Measurements from ENCODE around the gene RPS26.

RPS26 gene

GRCh38 chr12:56080556-56081138, 38.9 kb downstream of the RPS26 start:
- no peak for DNase-seq (ENCODE audit: low read depth)
- TF ChIP-seq CTCF (IDR thresholded peaks at IDR 0.05; ENCODE audit: control insufficient read depth, extremely low read depth, insufficient read depth): 0 out of 2 replicates have a peak, but pooled peaks have one; percentile 13
- peak overlapping the region; percentile 97 for H3K4me3 ChIP-seq (ENCODE audit: low read depth, low read length)

- no peak for DNase-seq (ENCODE audit: low read depth)
- TF ChIP-seq CTCF (IDR thresholded peaks at IDR 0.05; ENCODE audit: control insufficient read depth, extremely low read depth, insufficient read depth): no peak
These were observed 40.0 kb downstream of the RPS26 start for GRCh38 chr12:56081393-56082347.

GRCh38 chr12:56082382-56082781, 40.7 kb downstream of the RPS26 start:
- no peak for DNase-seq (ENCODE audit: low read depth)
- TF ChIP-seq CTCF (IDR thresholded peaks at IDR 0.05; ENCODE audit: control insufficient read depth, extremely low read depth, insufficient read depth): no peak
- H3K4me3 ChIP-seq (ENCODE audit: low read depth, low read length): no peak overlapping the region

More at GRCh38 chr12:56081393-56082347, 40.0 kb downstream of the RPS26 start:
- H3K4me3 ChIP-seq (ENCODE audit: low read depth, low read length): peak overlapping the region; percentile 97

GRCh38 chr12:56082967-56083366, 41.2 kb downstream of the RPS26 start:
- no peak for TF ChIP-seq CTCF (IDR thresholded peaks at IDR 0.05; ENCODE audit: control insufficient read depth, extremely low read depth, insufficient read depth)
- no peak for DNase-seq (ENCODE audit: low read depth)

DNA sequence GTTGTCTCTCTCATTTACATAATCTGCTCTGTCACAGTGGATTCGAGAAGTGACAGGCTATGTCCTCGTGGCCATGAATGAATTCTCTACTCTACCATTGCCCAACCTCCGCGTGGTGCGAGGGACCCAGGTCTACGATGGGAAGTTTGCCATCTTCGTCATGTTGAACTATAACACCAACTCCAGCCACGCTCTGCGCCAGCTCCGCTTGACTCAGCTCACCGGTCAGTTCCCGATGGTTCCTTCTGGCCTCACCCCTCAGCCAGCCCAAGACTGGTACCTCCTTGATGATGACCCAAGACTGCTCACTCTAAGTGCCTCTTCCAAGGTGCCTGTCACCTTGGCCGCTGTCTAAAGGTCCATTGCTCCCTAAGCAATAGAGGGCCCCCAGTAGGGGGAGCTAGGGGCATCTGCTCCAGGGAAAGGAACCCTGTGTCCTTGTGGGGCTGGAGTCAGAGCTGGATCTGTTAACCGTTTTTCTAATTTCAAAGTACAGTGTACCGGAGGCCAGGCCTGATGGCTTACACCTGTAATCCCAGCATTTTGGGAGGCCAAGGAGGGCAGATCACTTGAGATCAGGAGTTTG, 43.3 kb downstream of the RPS26 start:
- TF ChIP-seq CTCF (IDR thresholded peaks at IDR 0.05; ENCODE audit: control insufficient read depth, extremely low read depth, insufficient read depth): 0 out of 2 replicates have a peak, but pooled peaks have one; percentile 7
- DNase-seq (ENCODE audit: low read depth): no peak
- H3K4me3 ChIP-seq (ENCODE audit: low read depth, low read length): no peak overlapping the region

More at GRCh38 chr12:56082967-56083366, 41.2 kb downstream of the RPS26 start:
- no peak overlapping the region for H3K4me3 ChIP-seq (ENCODE audit: low read depth, low read length)

- H3K4me3 ChIP-seq (ENCODE audit: low read depth, low read length): peak overlapping the region; percentile 29
- no peak for TF ChIP-seq CTCF (IDR thresholded peaks at IDR 0.05; ENCODE audit: control insufficient read depth, extremely low read depth, insufficient read depth)
- DNase-seq (ENCODE audit: low read depth): peak; percentile 95
These were observed 44.4 kb downstream of the RPS26 start for GRCh38 chr12:56086096-56086495.
